Prostate gland (tissue), 2 donors: Measurements from ENCODE around the gene AVPR1A. TPM values are rescaled to one million over a fixed set of nuclear protein-coding genes. Genes with fewer than 3 reads are reported as not detected.
A peak's percentile ranks its signal among the peaks of the same experiment; 100 is the strongest.
"Not testable (repeated sequence)": the region's sequence is repeated elsewhere in the genome, so short reads cannot be mapped to it uniquely, and the experiment has no call there.

Experiments
- DNase-seq: peaks from one replicate; pipeline ENCODE4 v3.0.0-alpha.2; 2019; ENCODE audit warnings: low spot score
- H3K27ac ChIP-seq, 2 donors: fragments of 200-600 bp; sonication (generic); 2 replicates each; pipeline ENCODE4 v1.5.1; 2017 to 2019
- H3K27me3 ChIP-seq: fragments of 200-600 bp; sonication (generic); replicated peaks from 2 replicates; pipeline ENCODE4 v1.5.1; 2019; ENCODE audit not compliant: insufficient read depth
- H3K36me3 ChIP-seq, 2 donors: fragments of 200-600 bp; sonication (generic); 1 replicate in 1 of 2; 2 replicates in 1 of 2; pipeline versions ENCODE4 v1.5.1 to v1.8.1; 2017 to 2019
- H3K4me1 ChIP-seq: fragments of 200-600 bp; sonication (generic); replicated peaks from 2 replicates; pipeline ENCODE4 v1.5.1; 2019
- H3K4me3 ChIP-seq, 2 donors: fragments of 200-600 bp; sonication (generic); 2 replicates each; pipeline ENCODE4 v1.5.1; 2017 to 2019
- H3K9me3 ChIP-seq: fragments of 200-600 bp; sonication (generic); 2 replicates; pipeline ENCODE4 v1.5.1; 2017
- CTCF ChIP-seq, 4 experiments: fragments of 200-600 bp in 2 of 4; fragments of 450-650 bp in 2 of 4; sonication (generic) in 2 of 4; IDR thresholded peaks; 1 replicate in 3 of 4; 2 replicates in 1 of 4; pipeline ENCODE4 v1.5.1; 2016 to 2019; ENCODE audit warnings: antibody characterized with exemption in 4 of 4, mild to moderate bottlenecking in 2 of 4, moderate library complexity in 2 of 4
- POLR2A ChIP-seq: fragments of 450-650 bp; IDR thresholded peaks from one replicate; pipeline ENCODE4 v1.6.1; 2016; ENCODE audit warnings: antibody characterized with exemption, mild to moderate bottlenecking
- POLR2AphosphoS5 ChIP-seq: sonication (generic); formaldehyde crosslinking; IDR thresholded peaks from one replicate; pipeline ENCODE4 v1.6.1; 2017; ENCODE audit warnings: antibody characterized with exemption
- WGBS: methylation state at CpG from one replicate; pipeline ENCODE4 v1.1.5; 2018; 5-methylcytosine and 5-hydroxymethylcytosine counted together
- intact Hi-C: fragments of 100-400 bp; cut with DNase I; formaldehyde crosslinking; loops from one replicate; pipeline ENCODE4 v1.14.2; 2022
- total RNA-seq, 2 donors: library from RNA; depleted of rRNA; stranded (reverse); fragments of >200 nt; gene quantifications; one replicate each; pipeline ENCODE4 v1.1.0, GENCODE V29; 2016

AVPR1A gene
- 1 to 10 TPM in 1 of 2 donors, under 1 TPM in 1; 0.91 to 6.2 TPM for total RNA-seq

DNA sequence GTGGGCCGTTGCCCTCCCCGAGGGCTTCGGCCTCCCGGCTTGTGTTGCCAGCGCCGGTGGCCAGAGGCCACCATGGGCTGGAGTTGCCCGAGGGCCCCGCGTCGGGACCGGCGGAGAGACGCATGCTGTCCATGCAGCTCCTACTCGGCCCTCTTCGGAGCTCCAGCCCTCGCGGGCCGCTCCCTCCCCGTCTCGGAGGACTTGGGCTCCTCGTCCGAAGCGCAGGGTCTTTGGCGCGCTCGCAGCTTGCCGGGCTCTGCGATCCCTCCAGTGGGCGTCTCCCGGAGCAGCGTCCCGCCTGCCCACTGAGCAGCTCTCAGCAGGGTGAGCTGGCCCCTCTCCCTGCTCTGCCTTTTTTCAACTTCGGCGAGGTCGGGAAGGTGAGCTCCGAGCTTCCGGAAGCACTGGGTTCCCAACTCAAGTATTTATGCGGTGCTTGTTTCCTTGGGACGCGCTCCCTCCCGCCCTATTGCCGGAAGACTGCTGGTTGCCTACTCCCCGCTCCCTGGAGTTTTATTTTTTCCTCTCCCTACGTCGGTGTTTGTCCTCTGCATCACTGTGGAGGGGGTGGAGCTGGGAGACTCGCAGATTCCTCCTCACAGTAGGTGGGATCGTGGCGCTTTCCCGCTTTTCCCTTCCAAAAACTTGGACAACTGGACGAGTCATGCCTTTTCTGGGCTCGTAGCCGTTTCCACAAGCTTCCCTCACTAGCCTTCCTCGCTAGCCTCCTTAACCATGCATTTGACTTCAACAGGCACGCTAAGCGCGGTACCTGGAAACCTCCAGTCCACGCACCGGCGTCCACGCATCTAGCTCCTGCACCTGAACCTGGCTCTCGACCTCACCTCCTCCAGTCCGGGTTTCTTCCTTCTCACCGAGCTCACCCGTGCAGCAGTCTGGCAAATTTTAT lies at the start of gene AVPR1A:
Gene AVPR1A, minus strand, starts transcription at position 489 of the 910 bp plus-strand sequence. Its CDS starts 365 bp downstream, at position 124.
- H3K27ac ChIP-seq: no peak within 1 kb of the TSS
- peak within 1 kb of the TSS; percentile 15 to 18 for H3K4me3 ChIP-seq
- intact Hi-C loops: no loop called here
- peaks cover 12% of the 10 kb centered on the region for H3K27me3 ChIP-seq
- TF ChIP-seq CTCF (IDR thresholded peaks at IDR 0.05) (no peak), POLR2AphosphoS5 (no peak), POLR2A (no peak)
- H3K4me1 ChIP-seq: no peaks in the 10 kb centered on the region
- no peaks in the 10 kb centered on the region for H3K9me3 ChIP-seq
- DNase-seq: no peak
- no peaks in the 10 kb centered on the region for H3K36me3 ChIP-seq
- 1% methylated on average over 32 of the region's 64 CpGs for WGBS

DNA sequence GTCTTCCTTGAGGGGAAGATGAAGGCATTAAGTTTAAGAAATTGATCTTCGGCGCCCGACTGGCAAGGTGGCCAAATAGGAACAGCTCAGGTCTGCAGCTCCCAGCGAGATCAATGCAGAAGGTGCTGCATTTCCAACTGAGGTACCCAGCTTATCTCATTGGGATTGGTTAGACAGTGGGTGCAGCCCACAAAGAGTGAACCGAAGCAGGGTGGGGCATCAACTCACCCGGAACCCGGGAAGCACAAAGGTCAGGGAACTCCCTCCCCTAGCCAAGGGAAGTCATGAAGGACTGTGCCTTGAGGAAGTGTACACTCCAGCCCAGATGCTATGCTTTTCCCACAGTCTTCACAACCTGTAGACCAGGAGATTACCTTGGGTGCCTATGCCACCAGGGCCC lies 45.2 kb upstream of the AVPR1A start:
- intact Hi-C loops: no loop called here
- 87% methylated on average over 7 of the region's 7 CpGs for WGBS
- no peak for DNase-seq

DNA sequence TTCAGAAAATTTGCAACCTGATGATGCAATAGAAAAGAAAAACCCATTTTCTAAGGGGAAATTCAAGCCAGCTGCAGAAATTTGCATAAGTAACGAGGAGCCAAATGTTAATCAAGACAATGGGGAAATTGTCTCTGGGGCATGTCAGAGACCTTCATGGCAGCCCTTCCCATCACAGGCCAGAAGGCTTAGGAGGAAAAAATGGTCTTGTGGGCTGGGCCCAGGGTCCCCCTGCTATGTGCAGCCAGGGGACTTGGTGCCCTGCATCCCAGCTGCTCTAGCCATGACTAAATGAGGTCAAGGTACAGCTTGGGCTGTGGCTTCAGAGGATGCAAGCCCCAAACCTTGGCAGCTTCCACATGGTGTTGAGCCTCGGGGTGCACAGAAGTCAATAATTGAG lies 28.2 kb upstream of the AVPR1A start:
- intact Hi-C loops: no loop called here
- Histone ChIP-seq H3K27me3 (no peaks in the 10 kb centered on the region), H3K36me3 (no peaks in the 10 kb centered on the region), H3K9me3 (no peaks in the 10 kb centered on the region), H3K4me1 (no peaks in the 10 kb centered on the region), H3K4me3 (no peak overlapping the region), H3K27ac (no peak overlapping the region)
- 80% methylated on average over 2 of the region's 2 CpGs for WGBS
- TF ChIP-seq POLR2A: no peak
- TF ChIP-seq POLR2AphosphoS5: no peak
- TF ChIP-seq CTCF (IDR thresholded peaks at IDR 0.05): no peak
- no peak for DNase-seq

More for the DNA sequence above, 45.2 kb upstream of the AVPR1A start:
- Histone ChIP-seq H3K9me3 (no peaks in the 10 kb centered on the region), H3K36me3 (no peaks in the 10 kb centered on the region), H3K4me3 (no peak overlapping the region), H3K27ac (no peak overlapping the region), H3K4me1 (no peaks in the 10 kb centered on the region), H3K27me3 (no peaks in the 10 kb centered on the region)
- TF ChIP-seq POLR2AphosphoS5 (no peak), POLR2A (no peak), CTCF (IDR thresholded peaks at IDR 0.05) (no peak)

DNA sequence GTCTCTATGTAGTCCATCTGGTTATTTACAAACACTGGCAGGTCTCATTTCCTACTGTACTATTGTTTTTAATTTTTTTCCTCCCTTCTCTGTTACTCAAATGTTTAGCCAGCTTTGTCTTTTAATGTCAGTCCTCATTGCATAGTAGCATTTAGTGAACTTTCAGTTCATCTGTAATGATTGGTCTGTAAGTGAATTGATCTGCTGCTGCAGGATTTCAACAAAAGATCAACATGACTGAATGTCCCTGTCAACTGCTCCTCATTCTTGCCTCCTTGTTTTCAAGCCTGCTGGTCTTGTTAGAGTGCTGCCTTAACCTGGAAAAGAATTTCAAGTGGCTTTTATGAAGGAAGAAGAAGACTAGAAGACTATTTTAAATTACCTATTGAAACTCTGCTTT lies 19.3 kb upstream of the AVPR1A start:
- intact Hi-C loops: no loop called here
- TF ChIP-seq POLR2AphosphoS5: no peak
- no peak for TF ChIP-seq POLR2A
- H3K4me3 ChIP-seq: no peak overlapping the region
- H3K36me3 ChIP-seq: no peaks in the 10 kb centered on the region
- DNase-seq: no peak
- no peaks in the 10 kb centered on the region for H3K4me1 ChIP-seq
- H3K27ac ChIP-seq: no peak overlapping the region
- no peaks in the 10 kb centered on the region for H3K9me3 ChIP-seq
- no peaks in the 10 kb centered on the region for H3K27me3 ChIP-seq

DNA sequence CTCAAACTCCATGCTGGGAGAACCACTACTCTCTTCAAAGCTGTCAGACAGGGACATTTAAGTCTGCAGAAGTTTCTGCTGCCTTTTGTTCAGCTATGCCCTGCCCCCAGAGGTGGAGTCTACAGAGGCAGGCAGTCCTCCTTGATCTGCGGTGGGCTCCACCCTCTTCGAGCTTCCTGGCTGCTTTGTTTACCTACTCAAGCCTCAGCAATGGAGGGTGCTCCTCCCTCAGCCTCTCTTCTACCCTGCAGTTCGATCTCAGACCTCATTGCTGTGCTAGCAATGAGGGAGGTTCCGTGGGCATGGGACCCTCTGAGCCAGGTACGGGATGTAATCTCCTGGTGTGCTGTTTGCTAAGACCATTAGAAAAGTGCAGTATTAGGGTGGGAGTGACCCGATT lies 16.7 kb upstream of the AVPR1A start:
- H3K4me3 ChIP-seq, intact Hi-C loops, H3K36me3 ChIP-seq, H3K27ac ChIP-seq, H3K27me3 ChIP-seq, H3K9me3 ChIP-seq, DNase-seq, H3K4me1 ChIP-seq: not testable (repeated sequence)
- WGBS: 78% methylated on average over 6 of the region's 6 CpGs

- no peak for TF ChIP-seq CTCF (IDR thresholded peaks at IDR 0.05)
- no peak for TF ChIP-seq POLR2AphosphoS5
- no peak for TF ChIP-seq POLR2A
- WGBS: 80% methylated on average over 2 of the region's 2 CpGs
Measured at GRCh38 chr12:63164911-63165310, 13.9 kb upstream of the AVPR1A start.

More at GRCh38 chr12:63164911-63165310, 13.9 kb upstream of the AVPR1A start:
- Histone ChIP-seq H3K4me1 (no peaks in the 10 kb centered on the region), H3K27me3 (no peaks in the 10 kb centered on the region), H3K9me3 (no peaks in the 10 kb centered on the region), H3K36me3 (no peaks in the 10 kb centered on the region), H3K4me3 (no peak overlapping the region), H3K27ac (no peak overlapping the region)
- DNase-seq: no peak
- intact Hi-C loops: no loop called here
